Measurements from ENCODE around the gene CD93. TPM values are rescaled to one million over a fixed set of nuclear protein-coding genes. Genes with fewer than 3 reads are reported as not detected.
A peak's percentile ranks its signal among the peaks of the same experiment; 100 is the strongest.

The CD93 gene
- total RNA-seq, 1 donor from 2014 or later, result under 0.01 TPM

DNA sequence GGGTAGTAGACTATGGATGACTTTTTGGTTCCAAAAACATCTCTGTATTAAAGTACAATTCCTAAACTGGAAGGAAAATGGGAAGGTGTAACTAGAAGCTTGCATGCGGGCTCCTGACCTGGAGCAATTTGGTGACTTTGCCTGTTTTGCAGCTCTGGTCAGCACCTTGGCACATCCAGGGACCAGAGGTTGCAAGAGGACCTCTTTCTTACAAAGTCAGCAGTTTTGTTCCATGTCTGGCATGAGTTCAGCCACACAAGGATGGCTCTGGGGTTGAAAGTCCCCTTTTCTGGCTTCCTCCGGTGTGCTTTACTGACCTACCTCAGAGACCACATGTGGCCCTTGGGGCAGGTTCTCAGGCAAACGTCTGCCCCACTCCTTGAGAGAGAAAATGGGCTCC, 22.7 kb upstream of the CD93 start:
- DNase-seq (ENCODE audit: low read depth), result no peak
- Histone ChIP-seq H3K36me3 (ENCODE audit: control insufficient read depth, insufficient read depth, low read length) (no peaks in the 10 kb centered on the region), H3K27me3 (ENCODE audit: control insufficient read depth, insufficient read depth, low read length) (no peaks in the 10 kb centered on the region), H3K4me3 (ENCODE audit: low read depth, low read length) (no peak overlapping the region)
- no peak for FAIRE-seq
- TF ChIP-seq, protein P1, sequence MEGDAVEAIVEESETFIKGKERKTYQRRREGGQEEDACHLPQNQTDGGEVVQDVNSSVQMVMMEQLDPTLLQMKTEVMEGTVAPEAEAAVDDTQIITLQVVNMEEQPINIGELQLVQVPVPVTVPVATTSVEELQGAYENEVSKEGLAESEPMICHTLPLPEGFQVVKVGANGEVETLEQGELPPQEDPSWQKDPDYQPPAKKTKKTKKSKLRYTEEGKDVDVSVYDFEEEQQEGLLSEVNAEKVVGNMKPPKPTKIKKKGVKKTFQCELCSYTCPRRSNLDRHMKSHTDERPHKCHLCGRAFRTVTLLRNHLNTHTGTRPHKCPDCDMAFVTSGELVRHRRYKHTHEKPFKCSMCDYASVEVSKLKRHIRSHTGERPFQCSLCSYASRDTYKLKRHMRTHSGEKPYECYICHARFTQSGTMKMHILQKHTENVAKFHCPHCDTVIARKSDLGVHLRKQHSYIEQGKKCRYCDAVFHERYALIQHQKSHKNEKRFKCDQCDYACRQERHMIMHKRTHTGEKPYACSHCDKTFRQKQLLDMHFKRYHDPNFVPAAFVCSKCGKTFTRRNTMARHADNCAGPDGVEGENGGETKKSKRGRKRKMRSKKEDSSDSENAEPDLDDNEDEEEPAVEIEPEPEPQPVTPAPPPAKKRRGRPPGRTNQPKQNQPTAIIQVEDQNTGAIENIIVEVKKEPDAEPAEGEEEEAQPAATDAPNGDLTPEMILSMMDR (IDR thresholded peaks at IDR 0.05; ENCODE audit: insufficient read depth, low read length, severe bottlenecking), result no peak

DNA sequence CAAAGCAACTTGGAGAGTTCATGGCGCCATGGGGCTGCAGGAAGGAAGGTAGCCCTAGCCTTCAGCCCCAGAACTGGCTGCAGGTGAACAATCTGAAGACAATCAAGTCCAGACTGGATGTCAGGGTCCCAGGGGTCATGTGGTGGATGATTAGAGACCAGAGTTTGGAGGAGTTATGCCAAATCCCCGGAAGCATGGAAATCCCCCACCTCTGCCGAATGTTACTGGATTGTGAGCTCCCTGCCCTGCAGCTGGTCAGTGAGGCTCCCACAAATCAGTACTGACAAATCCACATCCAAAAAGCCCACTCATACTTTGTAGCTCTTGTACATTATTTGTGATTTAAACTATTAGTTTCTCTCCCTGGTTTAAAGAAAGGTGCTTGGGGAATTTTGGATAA, 21.3 kb upstream of the CD93 start:
- no peaks in the 10 kb centered on the region for H3K27me3 ChIP-seq (ENCODE audit: control insufficient read depth, insufficient read depth, low read length)
- no peaks in the 10 kb centered on the region for H3K36me3 ChIP-seq (ENCODE audit: control insufficient read depth, insufficient read depth, low read length)
- TF ChIP-seq, protein P1 (IDR thresholded peaks at IDR 0.05; ENCODE audit: insufficient read depth, low read length, severe bottlenecking), result no peak
- H3K4me3 ChIP-seq (ENCODE audit: low read depth, low read length), result no peak overlapping the region
- DNase-seq (ENCODE audit: low read depth), result no peak
- FAIRE-seq, result no peak

DNA sequence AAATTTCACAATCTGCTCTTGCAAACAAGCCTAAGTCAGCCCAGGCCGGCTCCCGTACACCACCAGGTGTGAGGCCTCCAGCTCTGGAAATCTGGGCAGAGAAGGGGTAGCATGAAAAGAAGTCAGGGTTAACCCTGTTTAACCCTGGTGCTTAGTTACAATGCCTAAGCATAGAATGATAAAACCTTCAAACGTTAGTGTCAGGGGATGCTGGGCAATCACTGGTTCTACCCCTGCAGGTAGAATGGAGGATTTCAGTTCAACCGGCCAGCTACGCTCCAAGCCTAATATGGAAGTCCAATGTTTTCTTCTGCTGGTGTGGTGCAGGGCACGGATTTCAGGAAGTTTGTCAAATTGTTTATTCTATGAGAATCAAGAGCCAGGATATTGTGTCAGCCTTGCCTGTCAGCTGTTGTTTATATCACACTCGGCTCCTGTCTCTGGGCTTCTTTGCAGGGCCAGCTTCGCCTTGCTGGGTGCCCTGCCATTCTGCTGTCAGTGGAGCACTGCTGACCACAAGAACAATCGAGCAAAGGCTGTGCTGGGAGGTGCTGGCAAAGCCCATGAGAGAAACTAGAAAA, 20.2 kb upstream of the CD93 start:
- DNase-seq (ENCODE audit: low read depth), result peak; percentile 49
- no peak for FAIRE-seq
- no peaks in the 10 kb centered on the region for H3K27me3 ChIP-seq (ENCODE audit: control insufficient read depth, insufficient read depth, low read length)
- H3K36me3 ChIP-seq (ENCODE audit: control insufficient read depth, insufficient read depth, low read length), result no peaks in the 10 kb centered on the region
- TF ChIP-seq, protein P1 (IDR thresholded peaks at IDR 0.05; ENCODE audit: insufficient read depth, low read length, severe bottlenecking), result peak; percentile 28
- no peak overlapping the region for H3K4me3 ChIP-seq (ENCODE audit: low read depth, low read length)

DNA sequence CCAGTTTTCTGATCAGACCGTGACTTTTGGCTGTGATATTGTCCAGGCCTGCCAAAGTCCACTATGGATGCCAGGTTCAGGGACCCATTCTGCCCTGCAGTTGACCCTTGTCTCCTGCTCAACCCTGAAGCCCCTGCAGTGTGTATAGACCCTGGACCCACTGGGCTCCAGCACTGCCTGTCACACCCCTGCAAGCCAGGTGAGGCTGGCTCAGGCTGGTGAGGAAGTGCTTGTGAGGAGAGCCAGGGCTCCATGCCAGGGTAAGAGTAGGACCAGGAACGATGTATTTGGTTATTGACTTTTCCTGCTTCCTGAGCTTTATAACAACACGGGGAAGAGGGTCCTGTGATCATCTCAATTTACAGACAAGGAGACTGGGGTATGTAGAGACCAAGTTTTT, 19.1 kb upstream of the CD93 start:
- TF ChIP-seq, protein P1 (IDR thresholded peaks at IDR 0.05; ENCODE audit: insufficient read depth, low read length, severe bottlenecking), result no peak
- no peaks in the 10 kb centered on the region for H3K27me3 ChIP-seq (ENCODE audit: control insufficient read depth, insufficient read depth, low read length)
- FAIRE-seq (no peak), DNase-seq (ENCODE audit: low read depth) (no peak)
- no peak overlapping the region for H3K4me3 ChIP-seq (ENCODE audit: low read depth, low read length)
- H3K36me3 ChIP-seq (ENCODE audit: control insufficient read depth, insufficient read depth, low read length), result no peaks in the 10 kb centered on the region

DNA sequence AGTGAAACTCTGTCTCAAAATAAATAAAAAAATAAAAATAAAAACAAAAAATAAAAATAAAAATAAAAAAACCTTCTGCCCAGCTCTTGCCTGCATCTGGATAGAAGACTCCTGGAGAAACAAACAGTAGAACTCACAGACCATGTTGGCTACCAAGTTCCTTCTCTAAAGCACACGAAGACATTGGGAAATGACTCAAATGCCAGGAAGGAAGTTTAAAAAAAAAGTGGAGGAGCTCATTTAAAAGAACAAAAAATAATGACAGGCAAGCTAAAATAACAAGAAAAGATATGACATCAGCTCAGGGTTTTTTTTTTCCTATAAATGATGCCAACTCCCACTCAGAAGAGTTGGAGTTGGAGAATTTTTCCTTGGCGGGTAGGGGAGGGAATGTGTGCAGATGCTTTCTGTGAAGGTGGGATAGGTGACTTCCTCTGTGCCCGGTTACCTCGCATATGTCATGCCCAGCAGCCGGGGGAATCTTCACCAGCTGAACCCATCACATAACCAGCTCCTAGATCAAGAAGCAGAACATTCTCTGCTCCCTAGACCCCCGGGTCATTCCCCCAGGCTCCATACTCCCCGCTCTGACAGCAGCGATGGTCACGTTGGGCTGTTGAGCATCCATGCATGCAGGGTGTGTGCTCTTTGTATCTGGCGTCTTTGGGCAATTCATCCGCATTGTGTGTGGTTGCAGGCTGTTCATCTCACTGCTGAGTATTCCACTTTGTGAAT, 17.3 kb upstream of the CD93 start:
- H3K36me3 ChIP-seq (ENCODE audit: control insufficient read depth, insufficient read depth, low read length), result no peaks in the 10 kb centered on the region
- H3K27me3 ChIP-seq (ENCODE audit: control insufficient read depth, insufficient read depth, low read length), result no peaks in the 10 kb centered on the region
- FAIRE-seq (peak; percentile 28), DNase-seq (ENCODE audit: low read depth) (peak; percentile 50)
- H3K4me3 ChIP-seq (ENCODE audit: low read depth, low read length), result no peak overlapping the region
- TF ChIP-seq, protein P1 (IDR thresholded peaks at IDR 0.05; ENCODE audit: insufficient read depth, low read length, severe bottlenecking), result no peak

Data from bronchial epithelial cell (primary cell).